ENCODE measurements around the gene NSMCE1.

Gene NSMCE1

GRCh38 chr16:27229891-27230470 is 38.6 kb downstream of the NSMCE1 start:
- no peak for DNase-seq (ENCODE audit: low read depth)

GRCh38 chr16:27228621-27229501 is 39.7 kb downstream of the NSMCE1 start:
- DNase-seq (ENCODE audit: low read depth): no peak

- DNase-seq (ENCODE audit: low read depth): no peak
Observed at GRCh38 chr16:27228045-27228444, 40.5 kb downstream of the NSMCE1 start.

GRCh38 chr16:27226976-27227705 is 41.4 kb downstream of the NSMCE1 start:
- no peak for DNase-seq (ENCODE audit: low read depth)

GRCh38 chr16:27226476-27226875 is 42.1 kb downstream of the NSMCE1 start:
- DNase-seq (ENCODE audit: low read depth): no peak

GRCh38 chr16:27225536-27226360 is 42.8 kb downstream of the NSMCE1 start:
- no peak for DNase-seq (ENCODE audit: low read depth)

GRCh38 chr16:27224741-27225300 is 43.8 kb downstream of the NSMCE1 start:
- no peak for DNase-seq (ENCODE audit: low read depth)

GRCh38 chr16:27224271-27224737 is 44.3 kb downstream of the NSMCE1 start:
- no peak for DNase-seq (ENCODE audit: low read depth)

- no peak for DNase-seq (ENCODE audit: low read depth)
Observed at GRCh38 chr16:27223701-27224100, 44.9 kb downstream of the NSMCE1 start.

- no peak for DNase-seq (ENCODE audit: low read depth)
Observed at GRCh38 chr16:27223226-27223610, 45.4 kb downstream of the NSMCE1 start.

GRCh38 chr16:27222249-27223225 is 46.0 kb downstream of the NSMCE1 start:
- DNase-seq (ENCODE audit: low read depth): peak; percentile 29

- DNase-seq (ENCODE audit: low read depth): no peak
Observed at GRCh38 chr16:27221576-27222248, 46.9 kb downstream of the NSMCE1 start.

- no peak for DNase-seq (ENCODE audit: low read depth)
Observed at GRCh38 chr16:27220991-27221390, 47.6 kb downstream of the NSMCE1 start.

GRCh38 chr16:27220527-27220926 is 48.0 kb downstream of the NSMCE1 start:
- no peak for DNase-seq (ENCODE audit: low read depth)

- no peak for DNase-seq (ENCODE audit: low read depth)
Observed at GRCh38 chr16:27220120-27220519, 48.5 kb downstream of the NSMCE1 start.

- no peak for DNase-seq (ENCODE audit: low read depth)
Observed at GRCh38 chr16:27219161-27219560, 49.4 kb downstream of the NSMCE1 start.

- no peak for DNase-seq (ENCODE audit: low read depth)
Observed at GRCh38 chr16:27218756-27219155, 49.8 kb downstream of the NSMCE1 start.

GRCh38 chr16:27217256-27217655 is 51.3 kb downstream of the NSMCE1 start:
- DNase-seq (ENCODE audit: low read depth): peak; percentile 88

GRCh38 chr16:27216297-27216885 is 52.2 kb downstream of the NSMCE1 start:
- DNase-seq (ENCODE audit: low read depth): no peak

All from iris pigment epithelial cell (primary cell).